Endothelial cell of umbilical vein (primary cell): ENCODE measurements around the gene NLN.

ENCODE experiments used
- EZH2 ChIP-seq: IDR thresholded peaks from 2 replicates; pipeline ENCODE4 v1.6.1; 2012; ENCODE audit warnings: borderline replicate concordance, low read depth, mild to moderate bottlenecking, moderate library complexity, low read length, inconsistent platforms; ENCODE audit not compliant: severe bottlenecking
- GATA2 ChIP-seq: IDR thresholded peaks from 2 replicates; pipeline ENCODE4 v1.7.0; 2011; ENCODE audit warnings: low read depth, mild to moderate bottlenecking, moderate library complexity, mixed read lengths, low read length; ENCODE audit not compliant: insufficient read length, insufficient read depth
- JUN ChIP-seq: IDR thresholded peaks from 2 replicates; pipeline ENCODE4 v1.6.1; 2011; ENCODE audit warnings: borderline replicate concordance, low read depth; ENCODE audit not compliant: insufficient read length, insufficient read depth
- MYC ChIP-seq: IDR thresholded peaks from one replicate; pipeline ENCODE4 v1.6.1; 2011; ENCODE audit warnings: mild to moderate bottlenecking, low read depth, low read length
- POLR2A ChIP-seq: IDR thresholded peaks from 2 replicates; pipeline ENCODE4 v1.6.1; 2012; ENCODE audit warnings: low read depth, mild to moderate bottlenecking, control low read depth, low read length
- POLR2AphosphoS5 ChIP-seq: IDR thresholded peaks from 2 replicates; pipeline ENCODE4 v1.6.1; 2012; ENCODE audit warnings: low read depth, mild to moderate bottlenecking, control low read depth, low read length, moderate library complexity; ENCODE audit not compliant: insufficient read depth
- TF ChIP-seq, protein P1 (sequence below), 2 donors: IDR thresholded peaks; 1 replicate in 1 of 2; 2 replicates in 1 of 2; pipeline ENCODE4 v1.5.1; 2011; ENCODE audit warnings: low read length in 2 of 2, mild to moderate bottlenecking in 2 of 2, moderate library complexity in 2 of 2, control low read depth in 1 of 2, inconsistent platforms in 1 of 2, low read depth in 1 of 2; ENCODE audit not compliant: insufficient read depth in 1 of 2; ENCODE audit errors: extremely low read depth in 1 of 2
- TF ChIP-seq, protein P2 (sequence below): IDR thresholded peaks from 2 replicates; pipeline ENCODE4 v1.6.1; 2011; ENCODE audit not compliant: insufficient read depth, insufficient read length

DNA sequence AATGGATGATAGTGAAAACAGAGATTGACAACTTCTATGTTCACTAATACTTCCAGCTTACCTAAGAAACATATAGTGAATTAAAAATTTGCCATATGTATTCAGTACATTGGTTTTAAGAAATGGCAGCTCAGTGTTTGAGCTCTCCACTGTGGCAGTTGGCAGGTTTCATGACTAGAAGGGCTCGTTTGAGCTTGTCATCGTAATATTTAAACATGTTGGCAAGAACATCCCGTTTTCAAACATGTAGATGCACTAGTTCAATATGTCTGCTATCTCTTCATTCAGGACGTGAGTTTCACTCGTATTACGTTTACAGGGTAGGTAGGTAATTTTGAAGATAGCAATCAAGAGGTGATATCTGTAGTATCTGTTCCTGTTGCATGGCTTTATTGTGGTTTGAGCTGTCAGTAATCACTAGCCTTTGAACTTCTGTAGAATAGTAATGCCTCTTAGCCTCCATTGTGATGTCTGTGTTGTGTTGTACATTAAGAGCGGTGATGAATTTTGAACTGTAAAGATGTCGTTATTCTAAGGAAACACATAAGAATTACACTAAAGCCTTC is 74.8 kb downstream of the NLN start:
- TF ChIP-seq POLR2A (no peak), EZH2 (no peak), POLR2AphosphoS5 (no peak), GATA2 (no peak), MYC (no peak), JUN (no peak)
- TF ChIP-seq, protein P1, sequence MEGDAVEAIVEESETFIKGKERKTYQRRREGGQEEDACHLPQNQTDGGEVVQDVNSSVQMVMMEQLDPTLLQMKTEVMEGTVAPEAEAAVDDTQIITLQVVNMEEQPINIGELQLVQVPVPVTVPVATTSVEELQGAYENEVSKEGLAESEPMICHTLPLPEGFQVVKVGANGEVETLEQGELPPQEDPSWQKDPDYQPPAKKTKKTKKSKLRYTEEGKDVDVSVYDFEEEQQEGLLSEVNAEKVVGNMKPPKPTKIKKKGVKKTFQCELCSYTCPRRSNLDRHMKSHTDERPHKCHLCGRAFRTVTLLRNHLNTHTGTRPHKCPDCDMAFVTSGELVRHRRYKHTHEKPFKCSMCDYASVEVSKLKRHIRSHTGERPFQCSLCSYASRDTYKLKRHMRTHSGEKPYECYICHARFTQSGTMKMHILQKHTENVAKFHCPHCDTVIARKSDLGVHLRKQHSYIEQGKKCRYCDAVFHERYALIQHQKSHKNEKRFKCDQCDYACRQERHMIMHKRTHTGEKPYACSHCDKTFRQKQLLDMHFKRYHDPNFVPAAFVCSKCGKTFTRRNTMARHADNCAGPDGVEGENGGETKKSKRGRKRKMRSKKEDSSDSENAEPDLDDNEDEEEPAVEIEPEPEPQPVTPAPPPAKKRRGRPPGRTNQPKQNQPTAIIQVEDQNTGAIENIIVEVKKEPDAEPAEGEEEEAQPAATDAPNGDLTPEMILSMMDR (IDR thresholded peaks at IDR 0.05; ENCODE audit: extremely low read depth in 1 of 2, insufficient read depth in 1 of 2, low read depth in 1 of 2, low read length in 2 of 2): no peak
- TF ChIP-seq, protein P2, sequence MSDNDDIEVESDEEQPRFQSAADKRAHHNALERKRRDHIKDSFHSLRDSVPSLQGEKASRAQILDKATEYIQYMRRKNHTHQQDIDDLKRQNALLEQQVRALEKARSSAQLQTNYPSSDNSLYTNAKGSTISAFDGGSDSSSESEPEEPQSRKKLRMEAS: no peak
